Fibroblast of lung (primary cell): ENCODE data around the gene SRI. TPM values are rescaled to one million over a fixed set of nuclear protein-coding genes. Genes with fewer than 3 reads are reported as not detected.
"Not testable (repeated sequence)": the region's sequence is repeated elsewhere in the genome, so short reads cannot be mapped to it uniquely, and the experiment has no call there.

ENCODE experiments used
- DNase-seq, 2 donors: peaks; one replicate each; pipeline versions ENCODE4 v3.0.0 to v3.0.0-alpha.2; 2010; ENCODE audit warnings: low read depth in 2 of 2
- H2AFZ ChIP-seq: 2 replicates; pipeline ENCODE4 v1.5.1; 2012; ENCODE audit warnings: low read length, control low read depth, inconsistent platforms
- H3K27ac ChIP-seq: 2 replicates; pipeline ENCODE4 v1.5.1; 2011; ENCODE audit warnings: low read length, control low read depth; ENCODE audit not compliant: insufficient read depth
- H3K27me3 ChIP-seq: 2 replicates; pipeline ENCODE4 v1.5.1; 2011; ENCODE audit warnings: mild to moderate bottlenecking, low read length; ENCODE audit not compliant: control insufficient read depth, insufficient read depth
- H3K36me3 ChIP-seq: 2 replicates; pipeline ENCODE4 v1.5.1; 2011; ENCODE audit warnings: low read length; ENCODE audit not compliant: control insufficient read depth, insufficient read depth
- H3K4me1 ChIP-seq: 2 replicates; pipeline ENCODE4 v1.5.1; 2011; ENCODE audit warnings: low read length; ENCODE audit not compliant: control insufficient read depth, insufficient read depth; ENCODE audit errors: extremely low read depth
- H3K4me2 ChIP-seq: 2 replicates; pipeline ENCODE4 v1.5.1; 2011; ENCODE audit warnings: low read length, control low read depth; ENCODE audit not compliant: insufficient read depth; ENCODE audit errors: extremely low read depth
- H3K4me3 ChIP-seq, 4 experiments: fragments of 200-600 bp in 1 of 4; sonication (generic) in 1 of 4; replicated peaks in 1 of 4; 2 replicates each; pipeline ENCODE4 v1.5.1; 2011 to 2016; ENCODE audit warnings: low read length in 4 of 4, low read depth in 3 of 4, mild to moderate bottlenecking in 3 of 4, control low read depth in 2 of 4, inconsistent platforms in 1 of 4, mixed read lengths in 1 of 4; ENCODE audit not compliant: insufficient read depth in 1 of 4; ENCODE audit errors: control extremely low read depth in 1 of 4
- H3K79me2 ChIP-seq: 2 replicates; pipeline ENCODE4 v1.5.1; 2012; ENCODE audit warnings: mild to moderate bottlenecking, low read length, inconsistent platforms; ENCODE audit not compliant: control insufficient read depth, insufficient read depth
- H3K9ac ChIP-seq: 2 replicates; pipeline ENCODE4 v1.5.1; 2011; ENCODE audit warnings: mild to moderate bottlenecking, low read length, control low read depth; ENCODE audit not compliant: insufficient read depth
- H3K9me3 ChIP-seq: 2 replicates; pipeline ENCODE4 v1.5.1; 2012; ENCODE audit warnings: low read depth, low read length; ENCODE audit not compliant: control insufficient read depth, insufficient read depth
- H4K20me1 ChIP-seq: 2 replicates; pipeline ENCODE4 v1.5.1; 2011; ENCODE audit warnings: low read length; ENCODE audit not compliant: control insufficient read depth, insufficient read depth; ENCODE audit errors: extremely low read depth
- EZH2 ChIP-seq: IDR thresholded peaks from 2 replicates; pipeline ENCODE4 v1.5.1; 2012; ENCODE audit warnings: low read length, control low read depth, mild to moderate bottlenecking; ENCODE audit errors: missing control alignments
- polyA plus RNA-seq, 2 donors: library from polyadenylated mRNA; depleted of rRNA in 1 of 2; stranded (reverse) in 1 of 2; unstranded in 1 of 2; fragments of >200 nt; gene quantifications; 2 replicates each; pipeline ENCODE4 v1.2.1, GENCODE V29; 2011 to 2012; ENCODE audit warnings: missing spikeins in 1 of 2
- total RNA-seq: library from RNA; depleted of rRNA; stranded (reverse); fragments of >200 nt; gene quantifications from 2 replicates; pipeline ENCODE4 v1.2.1, GENCODE V29; 2014
- TF ChIP-seq, protein P1 (sequence below), 2 donors: IDR thresholded peaks in 1 of 2; conservative IDR thresholded peaks in 1 of 2; 1 replicate in 1 of 2; 2 replicates in 1 of 2; pipeline ENCODE4 v1.5.1; 2011 to 2012; ENCODE audit warnings: low read length in 2 of 2, control low read depth in 1 of 2, inconsistent platforms in 1 of 2, low read depth in 1 of 2, mild to moderate bottlenecking in 1 of 2

Gene SRI
- total and polyA plus RNA-seq, 2 donors (not counting 1 experiment from before 2014, with no cell fraction given) = 75.1 to 204 TPM

DNA sequence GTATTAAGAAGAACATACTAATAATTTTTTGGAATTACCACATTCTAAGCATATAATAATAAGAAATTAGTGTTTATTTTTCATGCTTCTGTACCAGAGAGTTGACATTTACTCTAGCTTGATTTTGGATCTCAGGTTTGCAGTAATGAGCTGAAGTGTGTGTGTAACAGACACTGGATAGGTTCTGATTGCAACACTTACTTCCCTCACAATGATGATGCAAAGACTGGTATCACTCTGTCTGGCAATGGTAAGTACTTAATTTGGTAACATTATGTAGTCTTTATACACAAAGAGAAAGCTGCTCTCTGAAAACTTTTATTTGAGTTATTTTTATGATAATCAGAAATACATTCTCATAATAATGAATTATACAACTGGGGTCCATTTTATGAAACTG, 54.1 kb downstream of the SRI start:
- H3K4me2 ChIP-seq = no peak overlapping the region
- no peaks in the 10 kb centered on the region for H3K27me3 ChIP-seq
- no peak overlapping the region for H3K27ac ChIP-seq
- H3K9me3 ChIP-seq = no peaks in the 10 kb centered on the region
- no peak for DNase-seq
- H3K36me3 ChIP-seq = no peaks in the 10 kb centered on the region
- no peaks in the 10 kb centered on the region for H4K20me1 ChIP-seq
- H3K79me2 ChIP-seq = no peaks in the 10 kb centered on the region
- no peak overlapping the region for H2AFZ ChIP-seq
- no peak overlapping the region for H3K4me3 ChIP-seq
- no peaks in the 10 kb centered on the region for H3K4me1 ChIP-seq
- H3K9ac ChIP-seq = no peak overlapping the region
- TF ChIP-seq EZH2 = no peak
- TF ChIP-seq, protein P1, sequence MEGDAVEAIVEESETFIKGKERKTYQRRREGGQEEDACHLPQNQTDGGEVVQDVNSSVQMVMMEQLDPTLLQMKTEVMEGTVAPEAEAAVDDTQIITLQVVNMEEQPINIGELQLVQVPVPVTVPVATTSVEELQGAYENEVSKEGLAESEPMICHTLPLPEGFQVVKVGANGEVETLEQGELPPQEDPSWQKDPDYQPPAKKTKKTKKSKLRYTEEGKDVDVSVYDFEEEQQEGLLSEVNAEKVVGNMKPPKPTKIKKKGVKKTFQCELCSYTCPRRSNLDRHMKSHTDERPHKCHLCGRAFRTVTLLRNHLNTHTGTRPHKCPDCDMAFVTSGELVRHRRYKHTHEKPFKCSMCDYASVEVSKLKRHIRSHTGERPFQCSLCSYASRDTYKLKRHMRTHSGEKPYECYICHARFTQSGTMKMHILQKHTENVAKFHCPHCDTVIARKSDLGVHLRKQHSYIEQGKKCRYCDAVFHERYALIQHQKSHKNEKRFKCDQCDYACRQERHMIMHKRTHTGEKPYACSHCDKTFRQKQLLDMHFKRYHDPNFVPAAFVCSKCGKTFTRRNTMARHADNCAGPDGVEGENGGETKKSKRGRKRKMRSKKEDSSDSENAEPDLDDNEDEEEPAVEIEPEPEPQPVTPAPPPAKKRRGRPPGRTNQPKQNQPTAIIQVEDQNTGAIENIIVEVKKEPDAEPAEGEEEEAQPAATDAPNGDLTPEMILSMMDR (conservative IDR thresholded peaks at IDR 0.05 in 1 of 2, IDR thresholded peaks at IDR 0.05 in 1 of 2; ENCODE audit: low read depth in 1 of 2, low read length in 2 of 2) = no peak

DNA sequence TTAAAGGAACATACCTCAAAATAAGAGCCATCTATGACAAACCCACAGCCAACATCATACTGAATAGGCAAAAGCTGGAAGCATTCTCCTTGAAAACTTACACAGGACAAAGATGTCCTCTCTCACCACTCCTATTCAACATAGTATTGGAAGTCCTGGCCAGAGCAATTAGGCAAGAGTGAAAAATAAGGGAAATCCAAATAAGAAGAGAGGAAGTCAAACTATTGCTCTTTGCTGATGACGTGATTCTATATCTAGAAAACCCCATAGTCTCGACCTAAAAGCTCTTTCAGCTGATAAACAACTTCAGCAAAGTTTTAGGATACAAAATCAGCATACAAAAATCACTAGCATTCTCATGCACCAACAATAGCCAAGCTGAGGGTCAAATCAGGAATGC, 60.1 kb downstream of the SRI start:
- not testable (repeated sequence) for H3K27me3 ChIP-seq, H3K36me3 ChIP-seq, H3K4me1 ChIP-seq, H3K9ac ChIP-seq, H3K79me2 ChIP-seq, H3K4me3 ChIP-seq, H2AFZ ChIP-seq, H4K20me1 ChIP-seq, H3K9me3 ChIP-seq, H3K27ac ChIP-seq, H3K4me2 ChIP-seq, DNase-seq

GRCh38 chr7:88156356-88156755, 63.5 kb downstream of the SRI start:
- no peak overlapping the region for H3K4me2 ChIP-seq
- H3K9ac ChIP-seq = no peak overlapping the region
- DNase-seq = no peak
- H3K27ac ChIP-seq = no peak overlapping the region
- no peaks in the 10 kb centered on the region for H3K36me3 ChIP-seq
- TF ChIP-seq, protein P1 (conservative IDR thresholded peaks at IDR 0.05 in 1 of 2, IDR thresholded peaks at IDR 0.05 in 1 of 2; ENCODE audit: low read depth in 1 of 2, low read length in 2 of 2) = no peak
- no peak for TF ChIP-seq EZH2
- H3K4me3 ChIP-seq = no peak overlapping the region
- H3K79me2 ChIP-seq = no peaks in the 10 kb centered on the region
- H3K9me3 ChIP-seq = no peaks in the 10 kb centered on the region
- H3K27me3 ChIP-seq = no peaks in the 10 kb centered on the region
- H3K4me1 ChIP-seq = no peaks in the 10 kb centered on the region
- H2AFZ ChIP-seq = no peak overlapping the region
- no peaks in the 10 kb centered on the region for H4K20me1 ChIP-seq
